ENCODE results near the gene ARAP1. TPM values are rescaled to one million over a fixed set of nuclear protein-coding genes. Genes with fewer than 3 reads are reported as not detected.

The ARAP1 gene
- polyA plus RNA-seq, 1 experiment, result 52.4 TPM

DNA sequence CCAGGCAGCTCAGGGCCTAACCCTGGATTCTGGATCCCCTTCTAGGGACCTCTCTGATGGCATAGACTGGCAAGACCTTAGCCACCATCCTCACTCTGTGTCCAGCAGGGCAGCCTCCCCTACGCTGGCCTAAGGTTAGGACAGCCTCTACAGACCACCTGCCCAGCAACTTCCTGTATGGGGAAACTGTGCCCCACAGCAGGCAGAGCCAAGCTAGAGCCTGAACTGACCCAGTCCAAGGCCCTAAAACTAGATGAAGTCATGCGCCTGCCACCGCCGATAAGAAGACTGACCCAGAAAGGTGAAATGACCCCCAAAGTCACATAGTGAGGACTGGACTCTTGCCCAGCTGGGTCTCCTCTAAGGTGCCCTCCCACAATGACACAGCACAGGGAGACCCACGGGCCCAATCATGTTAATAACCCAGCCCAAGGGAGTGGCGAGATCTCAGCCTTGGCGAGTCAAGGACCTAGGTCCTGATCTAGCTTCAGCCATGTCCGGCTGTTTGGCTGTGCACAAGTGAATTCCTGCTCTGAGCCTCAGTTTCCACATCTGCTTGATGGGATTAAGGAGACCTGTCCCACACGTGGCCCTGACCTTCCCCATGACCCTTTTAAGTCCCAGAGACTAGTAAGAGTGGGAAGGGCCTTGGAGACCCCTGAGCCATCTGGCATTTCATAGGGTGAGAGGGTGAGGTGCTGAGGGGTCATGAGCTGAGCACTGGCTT lies 24.1 kb upstream of the ARAP1 start:
- H3K27ac ChIP-seq (ENCODE audit: low read depth, low read length), result no peak overlapping the region
- POLR2A ChIA-PET, result no interaction called here
- no peaks in the 10 kb centered on the region for H3K9me3 ChIP-seq (ENCODE audit: control insufficient read depth, insufficient read depth, low read length)
- CTCF ChIA-PET, result no interaction called here
- H3K27me3 ChIP-seq (ENCODE audit: control insufficient read depth, insufficient read depth, low read length), result peaks cover 3% of the 10 kb centered on the region
- no peak overlapping the region for H3K4me3 ChIP-seq (ENCODE audit: low read depth, low read length)
- no peak for DNase-seq (ENCODE audit: low read depth, low spot score)
- TF ChIP-seq, protein P1, sequence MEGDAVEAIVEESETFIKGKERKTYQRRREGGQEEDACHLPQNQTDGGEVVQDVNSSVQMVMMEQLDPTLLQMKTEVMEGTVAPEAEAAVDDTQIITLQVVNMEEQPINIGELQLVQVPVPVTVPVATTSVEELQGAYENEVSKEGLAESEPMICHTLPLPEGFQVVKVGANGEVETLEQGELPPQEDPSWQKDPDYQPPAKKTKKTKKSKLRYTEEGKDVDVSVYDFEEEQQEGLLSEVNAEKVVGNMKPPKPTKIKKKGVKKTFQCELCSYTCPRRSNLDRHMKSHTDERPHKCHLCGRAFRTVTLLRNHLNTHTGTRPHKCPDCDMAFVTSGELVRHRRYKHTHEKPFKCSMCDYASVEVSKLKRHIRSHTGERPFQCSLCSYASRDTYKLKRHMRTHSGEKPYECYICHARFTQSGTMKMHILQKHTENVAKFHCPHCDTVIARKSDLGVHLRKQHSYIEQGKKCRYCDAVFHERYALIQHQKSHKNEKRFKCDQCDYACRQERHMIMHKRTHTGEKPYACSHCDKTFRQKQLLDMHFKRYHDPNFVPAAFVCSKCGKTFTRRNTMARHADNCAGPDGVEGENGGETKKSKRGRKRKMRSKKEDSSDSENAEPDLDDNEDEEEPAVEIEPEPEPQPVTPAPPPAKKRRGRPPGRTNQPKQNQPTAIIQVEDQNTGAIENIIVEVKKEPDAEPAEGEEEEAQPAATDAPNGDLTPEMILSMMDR (IDR thresholded peaks at IDR 0.05; ENCODE audit: low read depth, low read length), result no peak

DNA sequence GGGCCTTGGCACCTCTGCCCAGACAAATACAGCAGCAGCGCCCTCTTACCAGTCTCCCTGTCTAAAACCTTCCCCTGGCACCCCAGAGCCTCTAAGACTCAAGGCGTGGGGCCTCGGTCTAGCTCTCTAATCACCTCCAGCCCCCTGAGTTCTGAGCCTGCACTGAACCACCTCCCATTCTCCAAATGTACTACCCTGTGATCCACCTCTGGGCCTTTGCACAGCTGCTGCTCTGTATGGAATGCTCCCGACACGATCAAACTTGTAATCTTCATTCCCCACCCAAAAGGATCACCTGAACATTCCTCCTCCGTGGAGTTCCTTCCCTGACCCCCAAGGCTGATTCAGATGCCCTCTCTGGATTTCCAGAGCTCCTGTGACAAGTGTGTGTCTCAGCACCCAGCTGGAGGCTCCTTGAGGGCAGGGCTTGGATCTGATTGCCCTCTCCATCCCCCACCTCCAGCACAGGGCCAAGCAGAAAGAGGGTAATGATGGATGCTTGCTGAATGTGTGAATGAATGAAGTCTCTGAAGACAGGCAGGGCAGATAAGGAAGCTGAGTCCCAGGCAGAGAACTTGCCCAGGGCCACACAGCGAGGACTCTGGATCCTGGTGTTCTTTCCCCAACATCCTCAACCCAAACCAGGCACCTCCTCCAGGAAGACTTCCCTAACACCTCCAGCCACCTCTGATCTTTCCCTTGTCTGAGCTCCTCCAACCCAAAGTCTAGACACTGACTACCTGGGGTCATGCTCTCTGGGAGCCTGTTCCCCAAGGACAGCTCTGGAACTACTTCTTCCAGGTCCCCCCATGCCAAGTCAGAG lies 23.3 kb upstream of the ARAP1 start:
- DNase-seq (ENCODE audit: low read depth, low spot score), result no peak
- ChIA-PET CTCF (interaction anchor here (0.5 to 0.7 kb wide), 2 partner anchors 35 to 91 kb away, joined by 3 read pairs; no protein-coding TSS in a partner anchor), POLR2A (no interaction called here)
- Histone ChIP-seq H3K4me3 (ENCODE audit: low read depth, low read length) (no peak overlapping the region), H3K27me3 (ENCODE audit: control insufficient read depth, insufficient read depth, low read length) (no peaks in the 10 kb centered on the region), H3K27ac (ENCODE audit: low read depth, low read length) (no peak overlapping the region), H3K9me3 (ENCODE audit: control insufficient read depth, insufficient read depth, low read length) (no peaks in the 10 kb centered on the region)
- TF ChIP-seq, protein P1 (IDR thresholded peaks at IDR 0.05; ENCODE audit: low read depth, low read length), result no peak

DNA sequence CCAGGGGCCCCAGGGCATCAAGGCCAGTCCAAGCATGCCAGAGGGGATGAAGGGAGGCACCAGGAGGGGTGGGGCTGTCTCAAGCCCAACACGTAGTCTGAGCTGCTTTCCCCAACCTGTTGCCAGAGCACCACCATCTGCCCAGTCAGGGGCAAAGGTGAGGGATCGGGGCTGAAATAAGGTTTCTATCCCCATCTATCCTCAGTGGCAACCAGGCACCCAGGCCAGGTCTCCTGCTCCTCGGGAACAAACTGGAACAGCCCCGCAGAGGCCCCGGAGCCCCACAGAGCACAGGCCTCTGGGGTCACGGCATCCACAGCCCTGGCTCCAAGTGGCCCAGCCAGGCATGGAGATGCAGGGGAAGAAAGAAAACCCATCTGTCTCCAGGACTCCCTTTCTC lies 22.3 kb upstream of the ARAP1 start:
- ChIA-PET CTCF (interaction anchor here (0.7 kb wide), 1 partner anchor 90 kb away, joined by 3 read pairs; no protein-coding TSS in a partner anchor), POLR2A (no interaction called here)
- H3K4me3 ChIP-seq (ENCODE audit: low read depth, low read length), result no peak overlapping the region
- H3K27me3 ChIP-seq (ENCODE audit: control insufficient read depth, insufficient read depth, low read length), result no peaks in the 10 kb centered on the region
- no peak for DNase-seq (ENCODE audit: low read depth, low spot score)
- no peak overlapping the region for H3K27ac ChIP-seq (ENCODE audit: low read depth, low read length)
- H3K9me3 ChIP-seq (ENCODE audit: control insufficient read depth, insufficient read depth, low read length), result no peaks in the 10 kb centered on the region
- TF ChIP-seq, protein P1 (IDR thresholded peaks at IDR 0.05; ENCODE audit: low read depth, low read length), result no peak

DNA sequence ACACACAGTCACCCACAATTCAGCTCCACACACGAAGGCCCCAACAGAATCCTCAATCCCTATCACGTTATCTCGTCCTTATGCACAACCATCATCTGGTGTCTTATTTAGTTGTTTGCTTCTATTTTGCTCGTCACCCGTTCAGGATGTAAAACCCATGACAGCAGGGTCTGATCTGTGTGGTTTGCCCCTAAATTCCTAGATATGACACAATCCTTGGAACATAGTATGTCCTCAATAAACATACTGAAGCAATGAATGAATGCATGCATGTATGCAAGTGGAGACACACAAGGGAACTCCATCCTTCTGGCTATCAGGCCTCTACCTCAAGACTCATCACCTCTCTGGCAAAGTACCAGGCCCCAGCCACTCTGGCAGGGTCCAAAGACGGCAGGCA lies 21.5 kb upstream of the ARAP1 start:
- ChIA-PET CTCF (no interaction called here), POLR2A (no interaction called here)
- no peak for DNase-seq (ENCODE audit: low read depth, low spot score)
- no peak overlapping the region for H3K4me3 ChIP-seq (ENCODE audit: low read depth, low read length)
- TF ChIP-seq, protein P1 (IDR thresholded peaks at IDR 0.05; ENCODE audit: low read depth, low read length), result no peak
- no peaks in the 10 kb centered on the region for H3K9me3 ChIP-seq (ENCODE audit: control insufficient read depth, insufficient read depth, low read length)
- H3K27me3 ChIP-seq (ENCODE audit: control insufficient read depth, insufficient read depth, low read length), result no peaks in the 10 kb centered on the region
- H3K27ac ChIP-seq (ENCODE audit: low read depth, low read length), result peak overlapping the region; percentile 77

GRCh38 chr11:72773291-72773690 lies 21.1 kb upstream of the ARAP1 start:
- ChIA-PET CTCF (no interaction called here), POLR2A (no interaction called here)
- Histone ChIP-seq H3K27me3 (ENCODE audit: control insufficient read depth, insufficient read depth, low read length) (no peaks in the 10 kb centered on the region), H3K27ac (ENCODE audit: low read depth, low read length) (peak overlapping the region; percentile 77), H3K4me3 (ENCODE audit: low read depth, low read length) (no peak overlapping the region), H3K9me3 (ENCODE audit: control insufficient read depth, insufficient read depth, low read length) (no peaks in the 10 kb centered on the region)
- TF ChIP-seq, protein P1 (IDR thresholded peaks at IDR 0.05; ENCODE audit: low read depth, low read length), result no peak
- peak; percentile 57 for DNase-seq (ENCODE audit: low read depth, low spot score)

Data from AG04450 (cell line).